DND-41 (cell line): ENCODE results near the gene DDX25.
A peak's percentile ranks its signal among the peaks of the same experiment; 100 is the strongest.

ENCODE experiments used
- ATAC-seq: fragments of 200-7000 bp; cut with Tn5 transposase; 3 replicates; pipeline ENCODE4 v1.9.1; 2021; ENCODE audit warnings: low read depth; ENCODE audit not compliant: insufficient read depth
- DNase-seq: peaks from one replicate; pipeline ENCODE4 v3.0.0-alpha.2; 2020
- H2AFZ ChIP-seq: 2 replicates; pipeline ENCODE4 v1.6.0; 2012; ENCODE audit warnings: low read depth, low read length
- H3K27ac ChIP-seq: 2 replicates; pipeline ENCODE4 v1.5.1; 2012; ENCODE audit warnings: low read length, inconsistent platforms
- H3K27me3 ChIP-seq: fragments of 200-600 bp; sonication (generic); 2 replicates; pipeline ENCODE4 v1.6.0; 2012; ENCODE audit warnings: low read length, mild to moderate bottlenecking, inconsistent platforms; ENCODE audit not compliant: insufficient read depth, poor library complexity
- H3K36me3 ChIP-seq: 2 replicates; pipeline ENCODE4 v1.5.1; 2012; ENCODE audit warnings: low read length, inconsistent platforms; ENCODE audit not compliant: insufficient read depth
- H3K4me1 ChIP-seq: 2 replicates; pipeline ENCODE4 v1.5.1; 2012; ENCODE audit warnings: mild to moderate bottlenecking, low read length; ENCODE audit not compliant: insufficient read depth
- H3K4me2 ChIP-seq: 2 replicates; pipeline ENCODE4 v1.6.0; 2012; ENCODE audit warnings: mild to moderate bottlenecking, moderate library complexity, low read length, inconsistent platforms; ENCODE audit not compliant: insufficient read depth
- H3K4me3 ChIP-seq, 2 experiments: fragments of 200-600 bp in 1 of 2; shearing (Covaris generic) in 1 of 2; 2 replicates each; pipeline ENCODE4 v1.5.1; 2012 to 2016; ENCODE audit warnings: inconsistent platforms in 2 of 2, low read length in 2 of 2, mild to moderate bottlenecking in 2 of 2, low read depth in 1 of 2, moderate library complexity in 1 of 2
- H3K79me2 ChIP-seq: 2 replicates; pipeline ENCODE4 v1.6.0; 2012; ENCODE audit warnings: low read length, inconsistent platforms; ENCODE audit not compliant: insufficient read depth
- H3K9ac ChIP-seq: 2 replicates; pipeline ENCODE4 v1.6.0; 2012; ENCODE audit warnings: low read depth, mild to moderate bottlenecking, inconsistent platforms, low read length, moderate library complexity
- H3K9me3 ChIP-seq: 2 replicates; pipeline ENCODE4 v1.5.1; 2012; ENCODE audit warnings: low read length, moderate library complexity, mild to moderate bottlenecking, inconsistent platforms; ENCODE audit not compliant: insufficient read depth, severe bottlenecking
- H4K20me1 ChIP-seq: 2 replicates; pipeline ENCODE4 v1.6.0; 2012; ENCODE audit warnings: low read length; ENCODE audit not compliant: insufficient read depth
- EZH2 ChIP-seq: IDR thresholded peaks from 3 replicates; pipeline ENCODE4 v1.6.1; 2012; ENCODE audit warnings: borderline replicate concordance, low read depth, mild to moderate bottlenecking, moderate library complexity, low read length, inconsistent platforms; ENCODE audit not compliant: severe bottlenecking
- TF ChIP-seq, protein P1 (sequence below): IDR thresholded peaks from 2 replicates; pipeline ENCODE4 v1.5.1; 2012; ENCODE audit warnings: borderline replicate concordance, low read length, moderate library complexity, mild to moderate bottlenecking; ENCODE audit not compliant: poor library complexity, severe bottlenecking; ENCODE audit errors: extremely low read depth

Gene DDX25

DNA sequence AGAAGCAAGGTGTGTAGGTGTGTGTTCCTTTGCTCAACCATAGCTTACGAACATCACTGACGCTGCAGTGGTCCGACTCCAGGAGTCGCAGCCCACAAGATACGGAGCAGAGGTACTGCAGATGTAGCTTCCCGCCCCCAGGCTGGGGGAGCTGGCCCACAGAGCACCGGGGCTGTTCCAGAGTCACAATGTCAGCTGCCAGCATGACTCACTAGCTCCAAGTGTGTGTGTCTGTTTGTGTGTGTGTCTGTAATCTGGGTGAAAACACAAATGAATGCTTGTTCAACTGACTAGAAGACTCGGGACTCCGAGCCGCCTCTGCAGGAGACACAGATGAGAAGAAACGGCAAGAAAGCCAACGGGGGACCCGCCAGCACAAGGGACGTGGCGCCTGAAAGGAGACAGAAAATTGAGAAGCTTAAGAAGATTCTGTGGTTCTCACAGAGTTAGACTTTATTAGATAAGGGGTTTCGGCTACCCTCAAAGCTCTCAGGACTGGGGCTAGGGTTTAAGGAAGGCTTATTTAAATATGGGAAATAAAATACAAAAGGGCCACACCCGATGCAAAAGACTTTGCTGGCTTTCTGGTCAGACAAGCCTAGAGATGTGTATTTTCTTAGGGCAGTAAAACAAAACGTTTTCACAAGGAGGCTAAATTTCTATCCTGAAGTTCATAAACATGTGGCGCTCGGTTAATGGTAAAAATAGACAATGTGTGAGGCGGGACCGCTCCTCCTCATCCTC, 52.3 kb downstream of the DDX25 start:
- H3K4me3 ChIP-seq: no peak overlapping the region
- no peak overlapping the region for H3K27ac ChIP-seq
- H3K9ac ChIP-seq: no peak overlapping the region
- H3K79me2 ChIP-seq: no peaks in the 10 kb centered on the region
- no peak for DNase-seq
- H3K36me3 ChIP-seq: no peaks in the 10 kb centered on the region
- no peaks in the 10 kb centered on the region for H4K20me1 ChIP-seq
- no peaks in the 10 kb centered on the region for H3K9me3 ChIP-seq
- H3K4me2 ChIP-seq: no peak overlapping the region
- no peaks in the 10 kb centered on the region for H3K4me1 ChIP-seq
- no peak overlapping the region for H2AFZ ChIP-seq
- TF ChIP-seq EZH2: no peak
- no peak for ATAC-seq
- H3K27me3 ChIP-seq: no peaks in the 10 kb centered on the region

DNA sequence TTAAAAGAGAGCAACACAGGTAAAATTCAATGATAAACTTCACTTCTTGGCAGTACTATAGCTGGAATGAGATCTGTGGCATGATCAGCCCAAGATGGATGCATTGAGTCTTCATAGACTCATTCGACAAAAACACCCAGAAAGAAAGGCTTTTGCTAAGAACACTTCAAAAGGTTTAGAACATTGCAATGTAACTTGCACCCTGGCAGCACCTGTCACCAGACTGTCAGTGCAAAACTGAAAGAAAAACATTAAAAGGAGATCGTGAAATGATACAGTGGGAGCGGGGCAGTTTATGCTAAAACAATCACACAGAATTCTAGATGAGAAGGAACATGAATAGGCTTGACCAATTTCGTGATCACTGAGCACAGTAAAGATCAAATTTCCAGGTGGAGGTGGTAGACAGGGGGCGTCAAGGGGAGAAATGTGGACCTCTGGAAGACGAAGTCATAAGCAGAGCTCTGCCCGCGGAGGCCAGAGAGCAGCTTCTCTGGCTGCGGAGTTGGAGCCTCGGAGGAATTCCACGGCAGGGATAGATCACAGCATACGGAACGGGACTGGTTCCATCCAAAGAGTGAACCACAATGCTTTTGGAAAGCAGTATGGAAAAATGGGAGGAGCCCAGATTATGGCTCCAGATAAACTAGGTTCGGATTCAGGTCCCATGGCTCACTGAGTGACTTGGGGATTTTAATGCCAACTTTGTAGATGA, 53.5 kb downstream of the DDX25 start:
- ATAC-seq: no peak; the same call in 2 of the 3 replicates
- H3K9me3 ChIP-seq: no peaks in the 10 kb centered on the region
- no peaks in the 10 kb centered on the region for H3K27me3 ChIP-seq
- no peak overlapping the region for H3K4me3 ChIP-seq
- no peak overlapping the region for H2AFZ ChIP-seq
- no peak for TF ChIP-seq EZH2
- TF ChIP-seq, protein P1, sequence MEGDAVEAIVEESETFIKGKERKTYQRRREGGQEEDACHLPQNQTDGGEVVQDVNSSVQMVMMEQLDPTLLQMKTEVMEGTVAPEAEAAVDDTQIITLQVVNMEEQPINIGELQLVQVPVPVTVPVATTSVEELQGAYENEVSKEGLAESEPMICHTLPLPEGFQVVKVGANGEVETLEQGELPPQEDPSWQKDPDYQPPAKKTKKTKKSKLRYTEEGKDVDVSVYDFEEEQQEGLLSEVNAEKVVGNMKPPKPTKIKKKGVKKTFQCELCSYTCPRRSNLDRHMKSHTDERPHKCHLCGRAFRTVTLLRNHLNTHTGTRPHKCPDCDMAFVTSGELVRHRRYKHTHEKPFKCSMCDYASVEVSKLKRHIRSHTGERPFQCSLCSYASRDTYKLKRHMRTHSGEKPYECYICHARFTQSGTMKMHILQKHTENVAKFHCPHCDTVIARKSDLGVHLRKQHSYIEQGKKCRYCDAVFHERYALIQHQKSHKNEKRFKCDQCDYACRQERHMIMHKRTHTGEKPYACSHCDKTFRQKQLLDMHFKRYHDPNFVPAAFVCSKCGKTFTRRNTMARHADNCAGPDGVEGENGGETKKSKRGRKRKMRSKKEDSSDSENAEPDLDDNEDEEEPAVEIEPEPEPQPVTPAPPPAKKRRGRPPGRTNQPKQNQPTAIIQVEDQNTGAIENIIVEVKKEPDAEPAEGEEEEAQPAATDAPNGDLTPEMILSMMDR: no peak
- no peaks in the 10 kb centered on the region for H4K20me1 ChIP-seq
- no peak overlapping the region for H3K9ac ChIP-seq
- H3K4me1 ChIP-seq: no peaks in the 10 kb centered on the region
- H3K79me2 ChIP-seq: no peaks in the 10 kb centered on the region
- H3K4me2 ChIP-seq: 0 out of 2 replicates have a peak overlapping the region, but pooled peaks have one; percentile 18
- H3K27ac ChIP-seq: no peak overlapping the region
- DNase-seq: no peak
- H3K36me3 ChIP-seq: no peaks in the 10 kb centered on the region

- no peaks in the 10 kb centered on the region for H4K20me1 ChIP-seq
- TF ChIP-seq, protein P1: no peak
- no peak for TF ChIP-seq EZH2
Measured at GRCh38 chr11:125958872-125959400, 54.6 kb downstream of the DDX25 start.

DNA sequence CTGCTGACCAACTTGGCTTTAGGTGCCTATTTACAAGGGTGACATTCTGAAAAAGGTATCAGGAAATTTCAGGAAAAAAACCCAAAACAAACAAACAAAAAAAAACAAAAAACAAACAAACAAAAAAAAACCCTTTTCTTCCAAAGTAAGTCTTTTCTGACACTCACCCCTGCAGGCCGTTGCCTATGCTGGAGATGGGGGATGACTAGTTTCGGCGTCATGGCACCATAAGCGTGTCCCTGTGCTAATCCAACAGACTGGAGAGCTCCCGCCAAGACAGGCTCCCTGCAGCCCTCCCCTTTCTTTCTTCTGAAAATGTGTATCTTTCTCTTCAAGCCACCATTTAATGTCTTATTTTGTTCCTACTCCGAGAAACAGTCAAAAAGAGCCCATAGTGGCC, 55.2 kb downstream of the DDX25 start:
- H3K36me3 ChIP-seq: no peaks in the 10 kb centered on the region
- no peak for ATAC-seq
- H3K4me1 ChIP-seq: no peaks in the 10 kb centered on the region
- H3K79me2 ChIP-seq: no peaks in the 10 kb centered on the region
- H3K4me2 ChIP-seq: no peak overlapping the region
- no peak overlapping the region for H3K9ac ChIP-seq
- H3K9me3 ChIP-seq: no peaks in the 10 kb centered on the region
- H3K4me3 ChIP-seq: no peak overlapping the region
- no peak overlapping the region for H2AFZ ChIP-seq
- no peaks in the 10 kb centered on the region for H3K27me3 ChIP-seq
- DNase-seq: no peak
- no peak overlapping the region for H3K27ac ChIP-seq
- no peaks in the 10 kb centered on the region for H4K20me1 ChIP-seq
- TF ChIP-seq, protein P1: no peak
- TF ChIP-seq EZH2: no peak

More at GRCh38 chr11:125958872-125959400, 54.6 kb downstream of the DDX25 start:
- Histone ChIP-seq H3K27me3 (no peaks in the 10 kb centered on the region), H2AFZ (no peak overlapping the region), H3K27ac (no peak overlapping the region), H3K4me1 (no peaks in the 10 kb centered on the region), H3K9ac (no peak overlapping the region), H3K4me3 (no peak overlapping the region), H3K79me2 (no peaks in the 10 kb centered on the region), H3K9me3 (no peaks in the 10 kb centered on the region), H3K36me3 (no peaks in the 10 kb centered on the region), H3K4me2 (no peak overlapping the region)
- no peak for DNase-seq
- ATAC-seq: no peak
